Neural progenitor cell (in vitro differentiated cells): ENCODE measurements around the gene PFN1. TPM values are rescaled to one million over a fixed set of nuclear protein-coding genes. Genes with fewer than 3 reads are reported as not detected.
"Not testable (repeated sequence)": the region's sequence is repeated elsewhere in the genome, so short reads cannot be mapped to it uniquely, and the experiment has no call there.

Experiments
- DNase-seq: peaks from one replicate; pipeline ENCODE4 v3.0.0-alpha.2; 2016; ENCODE audit warnings: low spot score
- H2AFZ ChIP-seq: fragments of 200-600 bp; sonication (generic); replicated peaks from 2 replicates; pipeline ENCODE4 v1.6.1; 2016; ENCODE audit warnings: antibody characterized with exemption
- H3F3A ChIP-seq: fragments of 200-600 bp; sonication (generic); 2 replicates; pipeline ENCODE4 v1.6.1; 2016; ENCODE audit warnings: antibody characterized with exemption, low read depth
- H3K27ac ChIP-seq: fragments of 200-600 bp; sonication (generic); 2 replicates; pipeline ENCODE4 v1.5.1; 2016; ENCODE audit warnings: mild to moderate bottlenecking
- H3K27me3 ChIP-seq: fragments of 200-600 bp; sonication (generic); 2 replicates; pipeline ENCODE4 v1.6.1; 2016; ENCODE audit warnings: mild to moderate bottlenecking, moderate library complexity
- H3K36me3 ChIP-seq: fragments of 200-600 bp; sonication (generic); 2 replicates; pipeline ENCODE4 v1.5.1; 2016
- H3K4me1 ChIP-seq: fragments of 200-600 bp; sonication (generic); 2 replicates; pipeline ENCODE4 v1.6.1; 2016; ENCODE audit warnings: mixed run types
- H3K4me2 ChIP-seq: fragments of 200-600 bp; sonication (generic); 2 replicates; pipeline ENCODE4 v1.6.1; 2016
- H3K4me3 ChIP-seq: fragments of 200-600 bp; sonication (generic); 2 replicates; pipeline ENCODE4 v1.5.1; 2016
- H3K79me2 ChIP-seq: fragments of 200-600 bp; sonication (generic); 2 replicates; pipeline ENCODE4 v1.6.1; 2016; ENCODE audit warnings: low read depth
- H3K9ac ChIP-seq: fragments of 200-600 bp; sonication (generic); 2 replicates; pipeline ENCODE4 v1.6.1; 2016
- H3K9me3 ChIP-seq: fragments of 200-600 bp; sonication (generic); 2 replicates; pipeline ENCODE4 v1.5.1; 2016; ENCODE audit warnings: low read depth
- H4K20me1 ChIP-seq: fragments of 200-600 bp; sonication (generic); 2 replicates; pipeline ENCODE4 v1.6.1; 2016; ENCODE audit warnings: low read depth
- H3K27ac Mint-ChIP-seq: 3 replicates; pipeline ENCODE4 v1.8.0; 2021; ENCODE audit warnings: mixed read lengths
- H3K27me3 Mint-ChIP-seq: 2 replicates; pipeline ENCODE4 v1.8.0; 2022; ENCODE audit warnings: low read depth, mild to moderate bottlenecking, inconsistent platforms, moderate library complexity, mixed read lengths; ENCODE audit not compliant: insufficient read depth
- H3K36me3 Mint-ChIP-seq: 3 replicates; pipeline ENCODE4 v1.8.0; 2021; ENCODE audit warnings: mixed read lengths
- H3K4me1 Mint-ChIP-seq: 3 replicates; pipeline ENCODE4 v1.8.0; 2021; ENCODE audit warnings: mixed read lengths
- H3K4me3 Mint-ChIP-seq: 3 replicates; pipeline ENCODE4 v1.8.0; 2021; ENCODE audit warnings: mild to moderate bottlenecking, moderate library complexity, mixed read lengths
- H3K9me3 Mint-ChIP-seq: 3 replicates; pipeline ENCODE4 v1.8.0; 2020; ENCODE audit warnings: mixed read lengths
- CTCF ChIP-seq: fragments of 200-600 bp; sonication (generic); IDR thresholded peaks from 2 replicates; pipeline ENCODE4 v1.5.1; 2017; ENCODE audit warnings: antibody characterized with exemption, mild to moderate bottlenecking
- EZH2 ChIP-seq: fragments of 200-600 bp; sonication (generic); IDR thresholded peaks from 2 replicates; pipeline ENCODE4 v1.6.1; 2017; ENCODE audit warnings: antibody characterized with exemption, mild to moderate bottlenecking, moderate library complexity
- EZH2phosphoT487 ChIP-seq: fragments of 200-600 bp; sonication (generic); IDR thresholded peaks from 2 replicates; pipeline ENCODE4 v1.6.1; 2017; ENCODE audit warnings: antibody characterized with exemption
- total RNA-seq: library from RNA; depleted of rRNA; stranded (reverse); fragments of >200 nt; gene quantifications from 2 replicates; pipeline ENCODE4 v1.2.3, GENCODE V29; 2015; ENCODE audit warnings: low replicate concordance

PFN1 gene
- total RNA-seq, 1 donor from 2014 or later = 203 TPM

GRCh38 chr17:4932756-4933155, 15.6 kb downstream of the PFN1 start:
- Histone ChIP-seq H3K4me1 (no peaks in the 10 kb centered on the region), H3K79me2 (peaks cover 6% of the 10 kb centered on the region), H3K9me3 (no peaks in the 10 kb centered on the region), H2AFZ (no peak overlapping the region), H3K27me3 (no peaks in the 10 kb centered on the region), H3F3A (peaks cover 3% of the 10 kb centered on the region), H4K20me1 (no peaks in the 10 kb centered on the region), H3K4me2 (no peak overlapping the region), H3K36me3 (no peaks in the 10 kb centered on the region), H3K9ac (no peak overlapping the region), H3K27ac (no peak overlapping the region), H3K4me3 (no peak overlapping the region)
- Mint-ChIP-seq H3K4me1 (peaks cover 2% of the 10 kb centered on the region), H3K4me3 (no peak overlapping the region), H3K27ac (peak overlapping the region; percentile 69), H3K36me3 (peaks cover 21% of the 10 kb centered on the region), H3K9me3 (no peaks in the 10 kb centered on the region), H3K27me3 (peaks cover 6% of the 10 kb centered on the region)
- DNase-seq = no peak
- no peak for TF ChIP-seq CTCF
- no peak for TF ChIP-seq EZH2phosphoT487
- TF ChIP-seq EZH2 = no peak

- Histone ChIP-seq H3K4me1 (no peaks in the 10 kb centered on the region), H3K9ac (no peak within 1 kb of the TSS), H3F3A (peaks cover 3% of the 10 kb centered on the region), H3K27ac (no peak within 1 kb of the TSS), H3K4me2 (no peak within 1 kb of the TSS), H3K36me3 (no peaks in the 10 kb centered on the region), H2AFZ (no peak within 1 kb of the TSS), H3K4me3 (no peak within 1 kb of the TSS), H3K9me3 (no peaks in the 10 kb centered on the region), H3K27me3 (no peaks in the 10 kb centered on the region), H3K79me2 (no peaks in the 10 kb centered on the region), H4K20me1 (no peaks in the 10 kb centered on the region)
- H3K9me3 Mint-ChIP-seq = no peaks in the 10 kb centered on the region
- H3K27ac Mint-ChIP-seq = peak within 1 kb of the TSS; percentile 88
- peaks cover 6% of the 10 kb centered on the region for H3K27me3 Mint-ChIP-seq
- H3K4me3 Mint-ChIP-seq = peak within 1 kb of the TSS; percentile 0
- peaks cover 22% of the 10 kb centered on the region for H3K36me3 Mint-ChIP-seq
- DNase-seq = no peak
- TF ChIP-seq EZH2phosphoT487 (no peak), EZH2 (no peak), CTCF (no peak)
- H3K4me1 Mint-ChIP-seq = peaks cover 2% of the 10 kb centered on the region
These were observed 16.4 kb downstream of the PFN1 start, which contains the start of gene GP1BA for GRCh38 chr17:4931963-4932362. Gene GP1BA (plus strand): TSS chr17:4932277. CDS start chr17:4932605, 328 bp downstream.

GRCh38 chr17:4928881-4929280, 19.4 kb downstream of the PFN1 start:
- Histone ChIP-seq H3K27ac (no peak overlapping the region), H3K79me2 (no peaks in the 10 kb centered on the region), H2AFZ (no peak overlapping the region), H3K9ac (no peak overlapping the region), H3K4me2 (no peak overlapping the region), H3K27me3 (no peaks in the 10 kb centered on the region), H3K9me3 (no peaks in the 10 kb centered on the region), H3K4me1 (no peaks in the 10 kb centered on the region), H3K4me3 (no peak overlapping the region), H4K20me1 (no peaks in the 10 kb centered on the region), H3K36me3 (no peaks in the 10 kb centered on the region), H3F3A (peaks cover 3% of the 10 kb centered on the region)
- Mint-ChIP-seq H3K36me3 (peaks cover 18% of the 10 kb centered on the region), H3K4me1 (peaks cover 2% of the 10 kb centered on the region), H3K27me3 (peaks cover 6% of the 10 kb centered on the region), H3K27ac (no peak overlapping the region), H3K9me3 (no peaks in the 10 kb centered on the region), H3K4me3 (no peak overlapping the region)
- no peak for DNase-seq
- no peak for TF ChIP-seq EZH2
- TF ChIP-seq EZH2phosphoT487 = no peak
- TF ChIP-seq CTCF = no peak

GRCh38 chr17:4926577-4927335, 21.6 kb downstream of the PFN1 start:
- Mint-ChIP-seq H3K36me3 (peaks cover 13% of the 10 kb centered on the region), H3K27ac (peak overlapping the region; percentile 17)
- H3K9me3 Mint-ChIP-seq, H3K9ac ChIP-seq, H3F3A ChIP-seq, H3K27me3 ChIP-seq, DNase-seq, H3K4me1 ChIP-seq, H3K27me3 Mint-ChIP-seq, H3K4me2 ChIP-seq, H3K4me1 Mint-ChIP-seq, H3K27ac ChIP-seq, H3K4me3 Mint-ChIP-seq, H2AFZ ChIP-seq, H3K4me3 ChIP-seq, H3K79me2 ChIP-seq, H3K36me3 ChIP-seq, H4K20me1 ChIP-seq, H3K9me3 ChIP-seq: not testable (repeated sequence)
